GM23338 (cell line): ENCODE measurements around the gene HTR4. TPM values are rescaled to one million over a fixed set of nuclear protein-coding genes. Genes with fewer than 3 reads are reported as not detected.

ENCODE experiments used
- ATAC-seq: fragments of 200-7000 bp; cut with Tn5 transposase; 3 replicates; pipeline ENCODE4 v1.9.1; 2020
- DNase-seq: peaks from one replicate; pipeline ENCODE4 v3.0.0-alpha.2; 2015; ENCODE audit warnings: low spot score
- H2AFZ ChIP-seq: fragments of 200-600 bp; sonication (generic); 2 replicates; pipeline ENCODE4 v1.8.0; 2016; ENCODE audit warnings: antibody characterized with exemption, mild to moderate bottlenecking, moderate library complexity
- H3F3A ChIP-seq: fragments of 200-600 bp; sonication (generic); replicated peaks from 2 replicates; pipeline ENCODE4 v1.8.0; 2017; ENCODE audit warnings: antibody characterized with exemption, mixed run types, low read depth
- H3K27ac ChIP-seq: fragments of 200-600 bp; sonication (generic); 2 replicates; pipeline ENCODE4 v1.6.1; 2016; ENCODE audit warnings: low read depth
- H3K27me3 ChIP-seq: fragments of 200-600 bp; sonication (generic); 2 replicates; pipeline ENCODE4 v1.8.0; 2016; ENCODE audit warnings: mild to moderate bottlenecking, mixed run types, moderate library complexity; ENCODE audit not compliant: insufficient read depth
- H3K36me3 ChIP-seq: fragments of 200-600 bp; sonication (generic); 2 replicates; pipeline ENCODE4 v1.8.0; 2016; ENCODE audit warnings: mild to moderate bottlenecking; ENCODE audit not compliant: insufficient read depth
- H3K4me1 ChIP-seq: fragments of 200-600 bp; sonication (generic); 2 replicates; pipeline ENCODE4 v1.8.0; 2016; ENCODE audit warnings: mild to moderate bottlenecking, moderate library complexity; ENCODE audit not compliant: insufficient read depth
- H3K4me2 ChIP-seq: fragments of 200-600 bp; sonication (generic); 2 replicates; pipeline ENCODE4 v1.7.1; 2017; ENCODE audit warnings: mixed run types
- H3K4me3 ChIP-seq: fragments of 200-600 bp; sonication (generic); 2 replicates; pipeline ENCODE4 v1.6.1; 2016; ENCODE audit warnings: mixed run types
- H3K79me2 ChIP-seq: fragments of 200-600 bp; sonication (generic); replicated peaks from 2 replicates; pipeline ENCODE4 v1.8.0; 2017; ENCODE audit warnings: mild to moderate bottlenecking; ENCODE audit not compliant: insufficient read depth
- H3K9me2 ChIP-seq: fragments of 200-600 bp; sonication (generic); 2 replicates; pipeline ENCODE4 v1.8.0; 2017; ENCODE audit not compliant: insufficient read depth
- H4K20me1 ChIP-seq: fragments of 200-600 bp; sonication (generic); replicated peaks from 2 replicates; pipeline ENCODE4 v1.8.0; 2017; ENCODE audit warnings: mild to moderate bottlenecking; ENCODE audit not compliant: insufficient read depth
- H3K27ac Mint-ChIP-seq: 2 replicates; pipeline ENCODE4 v1.8.0; 2020; ENCODE audit warnings: inconsistent platforms, mild to moderate bottlenecking, moderate library complexity, mixed read lengths
- H3K27me3 Mint-ChIP-seq: 3 replicates; pipeline ENCODE4 v1.8.0; 2022; ENCODE audit warnings: low read depth, mild to moderate bottlenecking, moderate library complexity, mixed read lengths, inconsistent platforms; ENCODE audit not compliant: insufficient read depth, poor library complexity
- H3K36me3 Mint-ChIP-seq: 3 replicates; pipeline ENCODE4 v1.8.0; 2021; ENCODE audit warnings: low read depth, mild to moderate bottlenecking, inconsistent platforms, moderate library complexity, mixed read lengths
- H3K4me1 Mint-ChIP-seq: 3 replicates; pipeline ENCODE4 v1.8.0; 2020; ENCODE audit warnings: mild to moderate bottlenecking, inconsistent platforms, mixed read lengths
- H3K4me3 Mint-ChIP-seq: 3 replicates; pipeline ENCODE4 v1.8.0; 2021; ENCODE audit warnings: moderate library complexity, mild to moderate bottlenecking, inconsistent platforms, mixed read lengths
- H3K9me3 Mint-ChIP-seq: 3 replicates; pipeline ENCODE4 v1.8.0; 2020; ENCODE audit warnings: moderate library complexity, mild to moderate bottlenecking, inconsistent platforms, mixed read lengths
- CREB1 ChIP-seq: fragments of 250-450 bp; sonication (Bioruptor Pico); IDR thresholded peaks from 2 replicates; pipeline ENCODE4 v1.5.0; 2020; ENCODE audit warnings: low read depth, mild to moderate bottlenecking, moderate library complexity
- CTCF ChIP-seq, 2 experiments: fragments of 200-600 bp in 1 of 2; sonication (generic) in 1 of 2; conservative IDR thresholded peaks; 2 replicates each; pipeline versions ENCODE4 v1.5.1 to v1.6.1; 2016 to 2017; ENCODE audit warnings: antibody characterized with exemption in 2 of 2, low read depth in 2 of 2, mild to moderate bottlenecking in 2 of 2, moderate library complexity in 1 of 2
- EZH2 ChIP-seq: fragments of 200-600 bp; sonication (generic); IDR thresholded peaks from one replicate; pipeline ENCODE4 v1.8.0; 2017; ENCODE audit warnings: antibody characterized with exemption, mild to moderate bottlenecking, low read depth; ENCODE audit not compliant: unreplicated experiment
- JUNB ChIP-seq: IDR thresholded peaks from one replicate; pipeline ENCODE4 v1.6.1; 2016; ENCODE audit warnings: antibody characterized with exemption; ENCODE audit not compliant: unreplicated experiment
- NANOG ChIP-seq: IDR thresholded peaks from 2 replicates; pipeline ENCODE4 v1.6.1; 2016; ENCODE audit warnings: antibody characterized with exemption, borderline replicate concordance
- POLR2AphosphoS5 ChIP-seq: IDR thresholded peaks from 2 replicates; pipeline ENCODE4 v1.6.1; 2016; ENCODE audit warnings: antibody characterized with exemption, low read depth
- STAT1 ChIP-seq: IDR thresholded peaks from one replicate; pipeline ENCODE4 v1.6.1; 2016; ENCODE audit warnings: antibody characterized with exemption; ENCODE audit not compliant: unreplicated experiment
- ZNF114 ChIP-seq: fragments of 250-450 bp; sonication (Bioruptor Pico); IDR thresholded peaks from 2 replicates; pipeline ENCODE4 v1.5.0; 2020; ENCODE audit warnings: mild to moderate bottlenecking, moderate library complexity
- ZNF331 ChIP-seq: fragments of 250-450 bp; sonication (Bioruptor Pico); IDR thresholded peaks from 2 replicates; pipeline ENCODE4 v1.5.0; 2020; ENCODE audit warnings: low read depth, mild to moderate bottlenecking, moderate library complexity
- ZNF462 ChIP-seq: fragments of 250-450 bp; sonication (Bioruptor Pico); IDR thresholded peaks from 2 replicates; pipeline ENCODE4 v1.5.0; 2020; ENCODE audit warnings: mild to moderate bottlenecking, moderate library complexity
- polyA plus RNA-seq: library from polyadenylated mRNA; unstranded; fragments of >200 nt; fragmentation: Nextera tagmentation; extraction: Ambion mirVana; gene quantifications from 2 replicates; pipeline ENCODE4 v1.2.1, GENCODE V29; 2016
- total RNA-seq: library from RNA; depleted of rRNA; stranded (reverse); fragments of >200 nt; shearing (Covaris generic); gene quantifications from 2 replicates; pipeline ENCODE4 v1.2.3, GENCODE V29; 2014
- TF ChIP-seq, protein P1 (sequence below): IDR thresholded peaks from one replicate; pipeline ENCODE4 v1.6.1; 2018; ENCODE audit warnings: antibody characterized with exemption; ENCODE audit not compliant: unreplicated experiment

The HTR4 gene
- total and polyA plus RNA-seq, 2 experiments from 2014 or later = 0.10 TPM; not detected in 1

- TF ChIP-seq STAT1 (no peak), EZH2 (no peak)
These were observed at the start of gene HTR4 (continued) for GRCh38 chr5:148653836-148654781.

DNA sequence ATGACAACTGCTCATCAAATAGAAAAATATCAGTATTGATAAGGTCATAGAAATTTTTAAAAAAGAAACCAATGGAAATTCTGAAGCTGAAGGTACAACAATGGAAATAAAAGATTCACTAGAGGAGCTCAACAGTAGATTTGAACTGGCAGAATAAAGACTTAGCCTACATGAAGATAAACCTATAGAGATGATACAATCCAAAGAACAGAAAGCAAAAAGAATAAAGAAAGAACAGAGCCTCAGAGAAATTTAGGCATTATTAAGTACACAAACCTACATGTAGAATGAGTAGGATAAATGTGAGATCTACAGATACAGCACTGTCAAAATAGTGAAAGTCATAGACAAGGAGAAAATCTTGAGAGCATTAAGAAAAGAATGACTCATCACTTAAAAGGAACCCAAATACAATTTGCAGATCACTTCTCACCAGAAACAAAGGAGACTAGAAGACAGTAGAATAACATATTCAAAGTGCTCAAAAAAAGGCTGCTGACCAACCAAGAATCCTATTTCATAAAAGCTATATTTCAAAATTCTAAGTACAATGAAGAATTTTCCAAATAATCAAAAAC, 47.8 kb upstream of the HTR4 start:
- H3K27me3 Mint-ChIP-seq = no peaks in the 10 kb centered on the region
- H2AFZ ChIP-seq = no peak overlapping the region
- DNase-seq (no peak), ATAC-seq (no peak)
- no peaks in the 10 kb centered on the region for H3K9me2 ChIP-seq
- no peak overlapping the region for H3K4me3 Mint-ChIP-seq
- no peaks in the 10 kb centered on the region for H3K9me3 Mint-ChIP-seq
- H4K20me1 ChIP-seq = no peaks in the 10 kb centered on the region
- H3K27ac ChIP-seq = no peak overlapping the region
- H3K36me3 ChIP-seq = no peaks in the 10 kb centered on the region
- H3F3A ChIP-seq = no peaks in the 10 kb centered on the region
- H3K4me3 ChIP-seq = no peak overlapping the region
- no peaks in the 10 kb centered on the region for H3K36me3 Mint-ChIP-seq
- H3K27me3 ChIP-seq = no peaks in the 10 kb centered on the region
- no peaks in the 10 kb centered on the region for H3K4me1 ChIP-seq
- no peaks in the 10 kb centered on the region for H3K79me2 ChIP-seq
- H3K27ac Mint-ChIP-seq = no peak overlapping the region; the same call in 1 of the 2 replicates
- peaks cover 3% of the 10 kb centered on the region; the same call in 1 of the 3 replicates for H3K4me1 Mint-ChIP-seq
- H3K4me2 ChIP-seq = no peak overlapping the region
- TF ChIP-seq, protein P1, sequence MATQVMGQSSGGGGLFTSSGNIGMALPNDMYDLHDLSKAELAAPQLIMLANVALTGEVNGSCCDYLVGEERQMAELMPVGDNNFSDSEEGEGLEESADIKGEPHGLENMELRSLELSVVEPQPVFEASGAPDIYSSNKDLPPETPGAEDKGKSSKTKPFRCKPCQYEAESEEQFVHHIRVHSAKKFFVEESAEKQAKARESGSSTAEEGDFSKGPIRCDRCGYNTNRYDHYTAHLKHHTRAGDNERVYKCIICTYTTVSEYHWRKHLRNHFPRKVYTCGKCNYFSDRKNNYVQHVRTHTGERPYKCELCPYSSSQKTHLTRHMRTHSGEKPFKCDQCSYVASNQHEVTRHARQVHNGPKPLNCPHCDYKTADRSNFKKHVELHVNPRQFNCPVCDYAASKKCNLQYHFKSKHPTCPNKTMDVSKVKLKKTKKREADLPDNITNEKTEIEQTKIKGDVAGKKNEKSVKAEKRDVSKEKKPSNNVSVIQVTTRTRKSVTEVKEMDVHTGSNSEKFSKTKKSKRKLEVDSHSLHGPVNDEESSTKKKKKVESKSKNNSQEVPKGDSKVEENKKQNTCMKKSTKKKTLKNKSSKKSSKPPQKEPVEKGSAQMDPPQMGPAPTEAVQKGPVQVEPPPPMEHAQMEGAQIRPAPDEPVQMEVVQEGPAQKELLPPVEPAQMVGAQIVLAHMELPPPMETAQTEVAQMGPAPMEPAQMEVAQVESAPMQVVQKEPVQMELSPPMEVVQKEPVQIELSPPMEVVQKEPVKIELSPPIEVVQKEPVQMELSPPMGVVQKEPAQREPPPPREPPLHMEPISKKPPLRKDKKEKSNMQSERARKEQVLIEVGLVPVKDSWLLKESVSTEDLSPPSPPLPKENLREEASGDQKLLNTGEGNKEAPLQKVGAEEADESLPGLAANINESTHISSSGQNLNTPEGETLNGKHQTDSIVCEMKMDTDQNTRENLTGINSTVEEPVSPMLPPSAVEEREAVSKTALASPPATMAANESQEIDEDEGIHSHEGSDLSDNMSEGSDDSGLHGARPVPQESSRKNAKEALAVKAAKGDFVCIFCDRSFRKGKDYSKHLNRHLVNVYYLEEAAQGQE = no peak
- no peak for TF ChIP-seq ZNF114
- TF ChIP-seq JUNB = no peak
- no peak for TF ChIP-seq CTCF (conservative IDR thresholded peaks at IDR 0.05; ENCODE audit: low read depth in 2 of 2)
- TF ChIP-seq EZH2 = no peak
- TF ChIP-seq POLR2AphosphoS5 = no peak
- no peak for TF ChIP-seq CREB1 (CRISPR knock-in tag)
- no peak for TF ChIP-seq ZNF331 (CRISPR knock-in tag)
- TF ChIP-seq NANOG = no peak
- TF ChIP-seq STAT1 = no peak
- no peak for TF ChIP-seq ZNF462 (CRISPR knock-in tag)
